Glutamatergic neuron (in vitro differentiated cells): ENCODE measurements around the gene MTCH1. TPM values are rescaled to one million over a fixed set of nuclear protein-coding genes. Genes with fewer than 3 reads are reported as not detected.

Experiments used
- DNase-seq: peaks from one replicate; pipeline ENCODE4 v3.0.0; 2022
- H3K27ac Mint-ChIP-seq: one replicate; pipeline ENCODE4 v1.8.0; 2020; ENCODE audit warnings: mild to moderate bottlenecking, mixed read lengths, inconsistent platforms; ENCODE audit not compliant: unreplicated experiment
- H3K27me3 Mint-ChIP-seq: one replicate; pipeline ENCODE4 v1.8.0; 2020; ENCODE audit warnings: mild to moderate bottlenecking, moderate library complexity, mixed read lengths, inconsistent platforms; ENCODE audit not compliant: unreplicated experiment
- H3K36me3 Mint-ChIP-seq: one replicate; pipeline ENCODE4 v1.8.0; 2020; ENCODE audit warnings: mild to moderate bottlenecking, mixed read lengths, inconsistent platforms; ENCODE audit not compliant: unreplicated experiment
- H3K4me1 Mint-ChIP-seq: one replicate; pipeline ENCODE4 v1.8.0; 2020; ENCODE audit warnings: mild to moderate bottlenecking, low read depth, mixed read lengths, inconsistent platforms; ENCODE audit not compliant: unreplicated experiment
- H3K4me3 Mint-ChIP-seq: one replicate; pipeline ENCODE4 v1.8.0; 2020; ENCODE audit warnings: mild to moderate bottlenecking, mixed read lengths, inconsistent platforms; ENCODE audit not compliant: unreplicated experiment
- H3K9me3 Mint-ChIP-seq: one replicate; pipeline ENCODE4 v1.8.0; 2020; ENCODE audit warnings: mild to moderate bottlenecking, moderate library complexity, mixed read lengths, inconsistent platforms; ENCODE audit not compliant: unreplicated experiment
- total RNA-seq: library from RNA; stranded (reverse); fragmentation: NEBNext Ultra II Directional; extraction: Animal tissue kit (Norgen Biotek cat#: 25700); gene quantifications from one replicate; pipeline ENCODE4 v1.2.1, GENCODE V29; 2021; ENCODE audit not compliant: unreplicated experiment
- TF ChIP-seq, protein P1 (sequence below): fragments of 200-600 bp; sonication (generic); IDR thresholded peaks from one replicate; pipeline ENCODE4 v1.5.0; 2021; ENCODE audit not compliant: partially characterized antibody, unreplicated experiment

MTCH1 gene
- total RNA-seq, 1 donor from 2014 or later: 179 TPM

DNA sequence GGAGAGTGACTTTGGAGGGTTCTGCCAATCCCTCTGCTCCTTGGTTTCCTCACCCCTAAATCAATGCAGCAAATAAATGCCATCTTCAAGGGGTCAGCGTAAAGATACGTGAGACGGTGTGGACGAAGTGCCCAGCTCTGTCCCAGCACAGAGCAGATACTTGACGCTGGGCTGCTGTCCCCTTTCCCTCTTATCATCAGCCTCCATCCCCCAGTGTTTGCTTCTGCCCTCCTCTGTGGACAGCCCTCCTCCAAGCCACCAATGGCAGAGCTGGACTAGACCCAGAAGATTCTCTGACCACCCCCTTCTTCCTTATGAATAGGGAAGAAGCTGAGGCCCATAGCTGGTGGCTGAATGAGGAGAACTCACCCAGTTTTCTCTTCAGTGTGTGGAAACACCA, 49.2 kb downstream of the MTCH1 start:
- no peak overlapping the region for H3K4me3 Mint-ChIP-seq
- H3K27ac Mint-ChIP-seq: no peak overlapping the region
- no peak for DNase-seq
- peaks cover 9% of the 10 kb centered on the region for H3K36me3 Mint-ChIP-seq
- peaks cover 5% of the 10 kb centered on the region for H3K9me3 Mint-ChIP-seq
- peaks cover 2% of the 10 kb centered on the region for H3K27me3 Mint-ChIP-seq
- TF ChIP-seq, protein P1, sequence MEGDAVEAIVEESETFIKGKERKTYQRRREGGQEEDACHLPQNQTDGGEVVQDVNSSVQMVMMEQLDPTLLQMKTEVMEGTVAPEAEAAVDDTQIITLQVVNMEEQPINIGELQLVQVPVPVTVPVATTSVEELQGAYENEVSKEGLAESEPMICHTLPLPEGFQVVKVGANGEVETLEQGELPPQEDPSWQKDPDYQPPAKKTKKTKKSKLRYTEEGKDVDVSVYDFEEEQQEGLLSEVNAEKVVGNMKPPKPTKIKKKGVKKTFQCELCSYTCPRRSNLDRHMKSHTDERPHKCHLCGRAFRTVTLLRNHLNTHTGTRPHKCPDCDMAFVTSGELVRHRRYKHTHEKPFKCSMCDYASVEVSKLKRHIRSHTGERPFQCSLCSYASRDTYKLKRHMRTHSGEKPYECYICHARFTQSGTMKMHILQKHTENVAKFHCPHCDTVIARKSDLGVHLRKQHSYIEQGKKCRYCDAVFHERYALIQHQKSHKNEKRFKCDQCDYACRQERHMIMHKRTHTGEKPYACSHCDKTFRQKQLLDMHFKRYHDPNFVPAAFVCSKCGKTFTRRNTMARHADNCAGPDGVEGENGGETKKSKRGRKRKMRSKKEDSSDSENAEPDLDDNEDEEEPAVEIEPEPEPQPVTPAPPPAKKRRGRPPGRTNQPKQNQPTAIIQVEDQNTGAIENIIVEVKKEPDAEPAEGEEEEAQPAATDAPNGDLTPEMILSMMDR: no peak
- no peaks in the 10 kb centered on the region for H3K4me1 Mint-ChIP-seq

DNA sequence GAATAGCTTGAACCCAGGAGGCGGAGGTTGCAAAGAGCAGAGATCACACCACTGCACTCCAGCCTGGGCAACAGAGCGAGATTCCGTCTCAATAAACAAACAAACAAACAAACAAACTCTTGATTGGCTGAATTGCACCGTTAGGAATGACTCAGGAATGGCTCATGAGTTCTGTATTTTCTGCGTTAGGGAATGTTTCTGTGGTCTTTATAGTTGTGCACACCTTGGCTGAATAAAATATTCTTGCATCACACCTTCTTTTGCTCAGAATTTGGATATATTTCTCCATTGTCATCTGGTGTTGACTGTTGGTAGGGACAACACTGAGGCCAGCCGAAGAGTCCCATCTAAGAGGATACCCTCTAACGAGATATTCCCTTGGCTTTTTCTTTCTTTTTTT, 51.1 kb downstream of the MTCH1 start:
- Mint-ChIP-seq H3K9me3 (peaks cover 3% of the 10 kb centered on the region), H3K4me1 (no peaks in the 10 kb centered on the region), H3K4me3 (no peak overlapping the region), H3K36me3 (peaks cover 4% of the 10 kb centered on the region), H3K27ac (no peak overlapping the region), H3K27me3 (peaks cover 2% of the 10 kb centered on the region)
- DNase-seq: no peak
- TF ChIP-seq, protein P1: no peak

DNA sequence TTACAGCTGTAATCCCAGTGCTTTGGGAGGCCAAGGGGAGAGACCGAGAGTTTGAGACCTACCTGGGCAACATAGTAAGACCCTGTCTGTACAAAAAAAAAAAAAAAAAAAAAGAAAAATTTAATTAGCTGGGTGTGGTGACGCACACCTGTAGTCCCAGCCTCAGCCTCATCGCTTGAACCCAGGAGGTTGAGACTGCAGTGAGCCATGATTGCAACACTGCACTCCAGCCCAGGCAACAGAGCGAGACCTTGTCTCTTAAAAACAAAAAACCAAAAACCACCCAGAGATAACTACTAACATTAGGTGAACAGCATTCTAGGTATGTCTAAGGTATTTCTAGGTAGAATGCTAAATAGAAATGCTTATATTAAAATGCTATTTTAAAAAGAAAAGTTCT, 52.5 kb downstream of the MTCH1 start:
- TF ChIP-seq, protein P1: no peak
- H3K27ac Mint-ChIP-seq: no peak overlapping the region
- DNase-seq: no peak
- H3K4me1 Mint-ChIP-seq: peaks cover 9% of the 10 kb centered on the region
- H3K9me3 Mint-ChIP-seq: peaks cover 2% of the 10 kb centered on the region
- H3K4me3 Mint-ChIP-seq: no peak overlapping the region
- H3K36me3 Mint-ChIP-seq: no peaks in the 10 kb centered on the region
- H3K27me3 Mint-ChIP-seq: peaks cover 2% of the 10 kb centered on the region

DNA sequence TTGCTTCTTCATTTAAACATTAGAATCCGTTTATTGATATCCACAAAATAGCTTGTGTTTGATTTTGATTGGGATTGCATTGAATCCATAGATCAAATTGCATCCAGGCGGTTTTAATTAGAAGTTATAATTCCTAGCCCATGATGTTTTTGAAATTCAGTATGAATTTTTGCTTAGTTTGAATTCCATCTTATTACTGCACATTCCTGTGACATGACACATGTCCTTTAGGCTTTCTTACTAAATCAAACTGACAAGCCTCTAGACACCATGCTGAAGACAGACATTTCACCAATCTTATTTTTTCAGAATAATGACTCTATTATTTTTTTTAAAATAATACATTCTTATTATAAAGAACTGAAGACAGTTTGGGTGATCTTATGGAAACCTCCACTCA, 52.9 kb downstream of the MTCH1 start:
- no peak for DNase-seq
- no peak overlapping the region for H3K27ac Mint-ChIP-seq
- peaks cover 2% of the 10 kb centered on the region for H3K9me3 Mint-ChIP-seq
- H3K36me3 Mint-ChIP-seq: no peaks in the 10 kb centered on the region
- peaks cover 12% of the 10 kb centered on the region for H3K4me1 Mint-ChIP-seq
- TF ChIP-seq, protein P1: no peak
- H3K27me3 Mint-ChIP-seq: peaks cover 2% of the 10 kb centered on the region
- no peak overlapping the region for H3K4me3 Mint-ChIP-seq

DNA sequence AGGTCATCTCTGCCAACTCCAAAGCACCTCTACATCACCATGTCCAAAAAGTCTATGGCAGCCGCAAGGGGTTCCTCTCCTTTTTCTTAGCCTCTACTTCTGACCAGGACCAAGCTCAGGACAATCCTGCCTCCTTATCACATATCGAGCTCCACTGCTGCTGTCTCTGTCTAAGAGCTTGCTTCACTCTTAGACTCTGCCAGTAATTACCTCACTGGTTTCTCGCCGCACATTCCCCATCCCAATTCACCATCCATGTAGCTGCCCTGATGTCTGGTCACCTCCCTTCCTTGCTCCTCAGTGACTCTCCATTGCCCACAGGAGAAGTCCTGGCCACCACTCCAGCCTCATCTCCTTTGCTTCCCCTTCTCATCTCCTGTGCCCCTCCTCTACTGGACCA, 55.5 kb downstream of the MTCH1 start:
- DNase-seq: no peak
- peaks cover 2% of the 10 kb centered on the region for H3K9me3 Mint-ChIP-seq
- no peaks in the 10 kb centered on the region for H3K27me3 Mint-ChIP-seq
- H3K4me3 Mint-ChIP-seq: no peak overlapping the region
- H3K4me1 Mint-ChIP-seq: peaks cover 19% of the 10 kb centered on the region
- H3K27ac Mint-ChIP-seq: no peak overlapping the region
- TF ChIP-seq, protein P1: no peak
- no peaks in the 10 kb centered on the region for H3K36me3 Mint-ChIP-seq
